Urothelium cell line (cell line): ENCODE measurements around the gene TARS3.
"Not testable (repeated sequence)": the region's sequence is repeated elsewhere in the genome, so short reads cannot be mapped to it uniquely, and the experiment has no call there.

Experiments used
- DNase-seq: peaks from one replicate; pipeline ENCODE4 v3.0.0; 2011; ENCODE audit warnings: low spot score, mixed read lengths
- FAIRE-seq: peaks from 2 replicates; lab custom pipeline; 2011; peaks lifted over from hg19 to GRCh38; lab: Jason Lieb, UNC

Gene TARS3

GRCh38 chr15:101657968-101658784 lies 66.1 kb downstream of the TARS3 start:
- FAIRE-seq (no peak), DNase-seq (no peak)

- FAIRE-seq, result no peak
- no peak for DNase-seq
Measured at GRCh38 chr15:101657171-101657570, 67.1 kb downstream of the TARS3 start.

- not testable (repeated sequence) for DNase-seq, FAIRE-seq
Measured at GRCh38 chr15:101654624-101655337, 69.5 kb downstream of the TARS3 start.

GRCh38 chr15:101654171-101654570 lies 70.1 kb downstream of the TARS3 start:
- no peak for DNase-seq
- no peak for FAIRE-seq

GRCh38 chr15:101652786-101653430 lies 71.4 kb downstream of the TARS3 start:
- FAIRE-seq, result no peak
- peak; percentile 42 for DNase-seq

GRCh38 chr15:101652098-101652785 lies 72.0 kb downstream of the TARS3 start, which contains the start of gene TM2D3:
Gene TM2D3 (minus strand): TSS chr15:101652381. CDS start chr15:101652361, 20 bp downstream.
- no peak for FAIRE-seq
- peak; percentile 96 for DNase-seq

GRCh38 chr15:101651554-101652097 lies 72.6 kb downstream of the TARS3 start:
- DNase-seq (no peak), FAIRE-seq (no peak)

GRCh38 chr15:101650145-101650544 lies 74.1 kb downstream of the TARS3 start:
- FAIRE-seq (no peak), DNase-seq (no peak)

- DNase-seq (no peak), FAIRE-seq (no peak)
Measured at GRCh38 chr15:101648356-101648755, 75.9 kb downstream of the TARS3 start.

GRCh38 chr15:101647251-101647650 lies 77.0 kb downstream of the TARS3 start:
- DNase-seq (no peak), FAIRE-seq (no peak)

- FAIRE-seq, result no peak
- no peak for DNase-seq
Measured at GRCh38 chr15:101646672-101647071, 77.6 kb downstream of the TARS3 start.

- DNase-seq (no peak), FAIRE-seq (no peak)
Measured at GRCh38 chr15:101642361-101642760, 81.9 kb downstream of the TARS3 start.

GRCh38 chr15:101641894-101642293 lies 82.4 kb downstream of the TARS3 start:
- no peak for DNase-seq

GRCh38 chr15:101641129-101641764 lies 83.0 kb downstream of the TARS3 start:
- DNase-seq (peak; percentile 49), FAIRE-seq (no peak)

More at GRCh38 chr15:101641894-101642293, 82.4 kb downstream of the TARS3 start:
- no peak for FAIRE-seq

GRCh38 chr15:101639667-101640066 lies 84.6 kb downstream of the TARS3 start:
- DNase-seq (no peak), FAIRE-seq (no peak)

GRCh38 chr15:101637919-101638318 lies 86.4 kb downstream of the TARS3 start:
- DNase-seq (no peak), FAIRE-seq (no peak)

- DNase-seq, result no peak
- FAIRE-seq, result no peak
Measured at GRCh38 chr15:101637516-101637915, 86.8 kb downstream of the TARS3 start.

GRCh38 chr15:101637038-101637437 lies 87.2 kb downstream of the TARS3 start:
- DNase-seq, result no peak
- FAIRE-seq, result no peak

- no peak for FAIRE-seq
- DNase-seq, result no peak
Measured at GRCh38 chr15:101635944-101636727, 88.1 kb downstream of the TARS3 start.
